Activated CD8-positive, alpha-beta T cell treated with anti-CD3 and anti-CD28 coated beads, Interleukin-2, amount 10 ng/mL, durations not matched to agents 7 days and 5 days (primary cell): ENCODE measurements around the gene DNAI4. TPM values are rescaled to one million over a fixed set of nuclear protein-coding genes. Genes with fewer than 3 reads are reported as not detected.
"Not testable (repeated sequence)": the region's sequence is repeated elsewhere in the genome, so short reads cannot be mapped to it uniquely, and the experiment has no call there.

Source experiments
- ATAC-seq: fragments of 150-1000 bp; cut with Tn5 transposase; one replicate; pipeline ENCODE4 v1.10.0; 2021; ENCODE audit warnings: moderate library complexity
- CTCF ChIA-PET: fragments of 350-600 bp; sonication (Branson Sonifier 250); formaldehyde crosslinking; loops from one replicate; lab custom pipeline; 2021; ENCODE audit warnings: antibody characterized with exemption; lab: Charles Lee
- POLR2A ChIA-PET: fragments of 350-600 bp; sonication (Branson Sonifier 250); formaldehyde crosslinking; loops from one replicate; lab custom pipeline; 2021; ENCODE audit warnings: antibody characterized with exemption; lab: Charles Lee
- DNase-seq: peaks from one replicate; pipeline ENCODE4 v3.0.0-alpha.2; 2020
- H3K27ac Mint-ChIP-seq: one replicate; pipeline ENCODE4 v1.8.0; 2021; ENCODE audit warnings: mild to moderate bottlenecking, mixed read lengths
- H3K27me3 Mint-ChIP-seq: one replicate; pipeline ENCODE4 v1.8.0; 2021; ENCODE audit warnings: low read depth, mixed read lengths
- H3K36me3 Mint-ChIP-seq: one replicate; pipeline ENCODE4 v1.8.0; 2021; ENCODE audit warnings: low read depth, mixed read lengths
- H3K4me1 Mint-ChIP-seq: one replicate; pipeline ENCODE4 v1.8.0; 2021; ENCODE audit warnings: low read depth, mixed read lengths
- H3K4me3 Mint-ChIP-seq: one replicate; pipeline ENCODE4 v1.8.0; 2021; ENCODE audit warnings: mild to moderate bottlenecking, mixed read lengths
- H3K9me3 Mint-ChIP-seq: one replicate; pipeline ENCODE4 v1.8.0; 2022; ENCODE audit warnings: mixed read lengths; ENCODE audit not compliant: insufficient read depth
- total RNA-seq, 2 experiments: library from RNA; stranded (reverse); gene quantifications; one replicate each; pipeline ENCODE4 v1.2.3, GENCODE V29; 2021

DNAI4 gene
- total RNA-seq, 2 experiments from 2014 or later, result 1.4 to 3.6 TPM

DNA sequence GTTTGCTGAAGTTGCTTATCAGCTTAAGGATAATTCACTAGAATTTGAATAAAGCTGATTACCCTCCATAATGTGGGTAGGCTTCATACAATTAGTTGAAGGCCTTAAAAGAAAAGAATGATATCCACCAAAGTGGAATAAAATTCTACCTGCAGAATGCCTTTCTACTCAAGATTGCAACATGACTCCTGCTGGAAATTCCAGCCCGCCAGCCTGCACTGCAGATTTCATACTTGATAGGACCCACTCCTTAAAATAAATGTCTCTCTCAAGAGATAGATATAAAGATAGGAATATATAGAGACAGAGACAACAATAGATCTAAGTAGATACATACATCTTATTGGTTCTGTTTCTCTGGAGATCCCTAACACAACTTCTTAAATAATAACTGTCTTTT is 99.9 kb downstream of the DNAI4 start:
- H3K36me3 Mint-ChIP-seq, result no peaks in the 10 kb centered on the region
- ATAC-seq (no peak), DNase-seq (no peak)
- no peak overlapping the region for H3K27ac Mint-ChIP-seq
- no peaks in the 10 kb centered on the region for H3K9me3 Mint-ChIP-seq
- ChIA-PET CTCF (no interaction called here), POLR2A (no interaction called here)
- no peak overlapping the region for H3K4me3 Mint-ChIP-seq
- no peaks in the 10 kb centered on the region for H3K4me1 Mint-ChIP-seq
- no peaks in the 10 kb centered on the region for H3K27me3 Mint-ChIP-seq

DNA sequence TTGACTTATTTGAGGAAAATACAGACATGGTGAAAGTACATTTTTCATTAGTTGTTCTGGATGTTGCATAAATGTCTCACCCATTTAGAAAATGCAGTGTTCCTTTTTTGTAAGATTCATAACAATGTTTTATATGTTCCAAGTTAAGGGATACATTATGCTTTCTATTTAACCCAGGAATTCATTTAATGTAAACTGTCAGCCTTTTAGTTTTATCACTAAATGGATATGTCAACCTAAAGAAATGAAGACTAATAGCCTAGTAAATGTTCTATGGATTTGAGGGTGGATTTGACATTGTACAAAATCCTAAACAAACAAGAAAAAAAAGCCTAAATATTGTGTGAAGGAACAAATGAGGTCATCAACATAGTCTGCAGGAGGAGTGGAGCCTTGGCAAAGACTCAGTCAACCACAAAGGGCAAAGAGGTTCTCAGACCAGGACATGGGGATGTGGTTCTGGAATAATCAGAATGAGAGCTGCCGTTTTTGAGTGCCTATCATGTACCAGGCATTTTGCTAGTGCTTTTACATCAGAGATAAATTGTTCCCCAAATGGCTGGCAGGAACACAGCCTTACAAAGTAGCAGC is 114.8 kb downstream of the DNAI4 start:
- H3K27ac Mint-ChIP-seq, result no peak overlapping the region
- POLR2A ChIA-PET, result no interaction called here
- H3K36me3 Mint-ChIP-seq, result no peaks in the 10 kb centered on the region
- ATAC-seq, result no peak
- H3K27me3 Mint-ChIP-seq, result no peaks in the 10 kb centered on the region
- H3K9me3 Mint-ChIP-seq, result no peaks in the 10 kb centered on the region
- no peaks in the 10 kb centered on the region for H3K4me1 Mint-ChIP-seq
- no peak overlapping the region for H3K4me3 Mint-ChIP-seq
- CTCF ChIA-PET, result no interaction called here
- DNase-seq, result no peak

DNA sequence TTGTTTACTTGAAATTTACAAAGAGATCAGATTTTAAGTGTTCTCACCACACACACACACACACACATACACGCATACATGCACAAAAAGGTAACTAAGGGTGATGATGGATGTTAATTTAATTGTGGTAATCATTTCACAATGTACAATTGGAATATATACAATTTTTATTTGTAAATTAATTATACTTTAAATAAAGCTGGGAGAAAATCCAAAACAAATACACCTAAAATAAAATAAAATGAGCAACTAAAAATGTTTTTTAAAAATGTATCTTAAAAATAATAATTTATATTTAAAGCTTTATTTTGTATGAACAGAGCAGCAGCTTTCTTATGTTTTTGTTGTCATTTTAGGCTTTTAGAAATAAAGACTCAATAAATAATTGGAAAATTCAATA is 115.4 kb downstream of the DNAI4 start:
- Mint-ChIP-seq H3K9me3 (no peaks in the 10 kb centered on the region), H3K27me3 (no peaks in the 10 kb centered on the region), H3K27ac (no peak overlapping the region), H3K4me3 (no peak overlapping the region), H3K36me3 (no peaks in the 10 kb centered on the region), H3K4me1 (no peaks in the 10 kb centered on the region)
- CTCF ChIA-PET, result no interaction called here
- no peak for DNase-seq
- POLR2A ChIA-PET, result no interaction called here
- no peak for ATAC-seq

DNA sequence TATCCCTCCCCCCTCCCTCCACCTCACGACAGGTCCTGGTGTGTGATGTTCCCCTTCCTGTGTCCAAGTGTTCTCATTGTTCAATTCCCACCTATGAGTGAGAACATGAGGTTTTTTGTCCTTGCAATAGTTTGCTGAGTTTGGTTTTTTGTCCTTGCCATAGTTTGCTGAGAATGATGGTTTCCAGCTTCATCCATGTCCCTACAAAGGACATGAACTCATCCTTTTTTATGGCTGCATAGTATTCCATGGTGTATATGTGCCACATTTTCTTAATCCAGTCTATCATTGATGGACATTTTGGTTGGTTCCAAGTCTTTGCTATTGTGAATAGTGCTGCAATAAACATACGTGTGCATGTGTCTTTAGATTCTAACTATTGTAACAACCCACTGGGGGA is 128.8 kb downstream of the DNAI4 start:
- ATAC-seq, H3K36me3 Mint-ChIP-seq, H3K4me1 Mint-ChIP-seq, H3K9me3 Mint-ChIP-seq, H3K27ac Mint-ChIP-seq, POLR2A ChIA-PET, H3K4me3 Mint-ChIP-seq, CTCF ChIA-PET, DNase-seq, H3K27me3 Mint-ChIP-seq: not testable (repeated sequence)

DNA sequence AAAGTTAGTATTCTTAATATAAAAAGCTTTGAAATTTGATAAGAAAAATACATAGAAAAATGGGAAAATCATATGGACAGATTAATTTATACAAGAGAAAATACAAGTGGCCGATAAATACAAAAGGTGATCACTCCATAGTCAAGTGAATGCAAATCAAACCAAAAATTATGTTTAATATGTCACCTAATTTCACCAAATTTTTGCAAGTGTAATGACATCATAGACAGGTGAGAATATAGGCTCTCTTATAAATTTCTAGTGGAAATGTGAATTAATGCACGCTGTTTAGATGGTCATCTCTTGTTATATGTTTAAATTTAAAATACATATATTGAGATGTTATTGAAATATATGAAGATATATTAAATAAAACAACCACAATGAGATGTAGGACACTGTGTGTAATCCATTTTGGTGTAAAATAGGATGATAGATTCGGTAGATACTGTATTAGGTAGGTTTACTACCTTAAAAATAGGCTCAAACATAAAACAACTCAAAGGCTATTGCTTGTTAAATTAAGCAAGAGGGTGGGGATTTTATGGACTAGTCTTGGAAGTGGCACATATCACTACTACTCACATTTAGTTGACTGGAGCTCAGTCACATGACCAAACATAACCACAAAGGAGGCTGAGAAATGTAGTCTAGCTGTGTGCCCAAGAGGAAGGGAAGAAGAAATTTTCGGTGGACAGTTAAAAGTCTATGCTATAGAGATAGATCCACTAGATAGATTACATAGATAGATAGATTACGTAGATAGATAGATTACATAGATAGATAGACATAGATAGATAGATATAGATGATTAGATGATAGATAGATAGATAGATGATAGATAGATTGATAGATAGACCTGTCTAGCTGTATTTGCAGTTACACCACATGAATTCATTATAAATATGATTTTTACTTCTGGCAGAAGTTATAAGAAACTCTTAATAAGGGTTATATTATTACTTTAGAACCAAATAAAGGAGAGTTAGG is 132.7 kb downstream of the DNAI4 start:
- ChIA-PET POLR2A (no interaction called here), CTCF (no interaction called here)
- H3K4me1 Mint-ChIP-seq, result peaks cover 9% of the 10 kb centered on the region
- H3K4me3 Mint-ChIP-seq, result no peak overlapping the region
- H3K9me3 Mint-ChIP-seq, result no peaks in the 10 kb centered on the region
- no peaks in the 10 kb centered on the region for H3K36me3 Mint-ChIP-seq
- no peak for DNase-seq
- no peak for ATAC-seq
- H3K27me3 Mint-ChIP-seq, result peaks cover 2% of the 10 kb centered on the region
- no peak overlapping the region for H3K27ac Mint-ChIP-seq

DNA sequence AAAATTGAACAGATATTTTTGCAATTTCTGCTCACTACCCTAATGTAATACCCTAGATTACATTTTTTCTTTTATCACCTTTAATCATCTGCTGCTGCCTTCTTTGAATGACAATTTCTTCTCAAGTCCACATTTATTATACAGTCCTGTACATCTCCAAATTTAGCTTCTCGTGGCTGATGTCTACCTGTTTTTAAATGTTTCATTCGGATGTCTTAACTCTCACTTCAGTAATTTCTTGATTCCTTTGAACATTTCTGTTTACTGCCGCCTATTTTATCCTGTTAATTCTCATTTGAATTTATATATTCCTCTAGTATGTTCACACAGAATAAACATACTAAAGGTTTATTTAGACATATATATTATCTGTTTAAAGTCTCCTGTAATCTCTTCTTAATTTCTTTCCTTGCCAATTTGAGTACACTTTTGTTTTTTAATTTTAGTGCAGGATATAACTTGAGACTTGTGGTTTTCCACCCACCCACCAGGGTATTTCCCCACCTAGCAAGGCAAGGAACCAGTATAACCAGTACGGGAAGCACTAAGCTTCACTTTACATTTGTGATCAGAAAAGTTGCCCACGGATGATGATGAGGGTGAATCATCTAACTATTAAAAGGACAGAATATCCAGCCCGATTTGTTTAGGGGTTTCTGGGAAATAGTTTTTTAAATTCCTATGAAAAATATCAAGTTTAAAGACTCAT is 136.3 kb downstream of the DNAI4 start:
- ATAC-seq, result peak; percentile 76
- Mint-ChIP-seq H3K4me1 (peaks cover 9% of the 10 kb centered on the region), H3K4me3 (no peak overlapping the region), H3K9me3 (no peaks in the 10 kb centered on the region), H3K27me3 (peaks cover 2% of the 10 kb centered on the region), H3K27ac (no peak overlapping the region), H3K36me3 (no peaks in the 10 kb centered on the region)
- ChIA-PET POLR2A (interaction anchor here (1.6 kb wide), 1 partner anchor 49 kb away, joined by 7 read pairs; no protein-coding TSS in a partner anchor), CTCF (interaction anchor here (1.1 kb wide), 1 partner anchor 713 kb away, joined by 3 read pairs; no protein-coding TSS in a partner anchor)
- DNase-seq, result no peak

DNA sequence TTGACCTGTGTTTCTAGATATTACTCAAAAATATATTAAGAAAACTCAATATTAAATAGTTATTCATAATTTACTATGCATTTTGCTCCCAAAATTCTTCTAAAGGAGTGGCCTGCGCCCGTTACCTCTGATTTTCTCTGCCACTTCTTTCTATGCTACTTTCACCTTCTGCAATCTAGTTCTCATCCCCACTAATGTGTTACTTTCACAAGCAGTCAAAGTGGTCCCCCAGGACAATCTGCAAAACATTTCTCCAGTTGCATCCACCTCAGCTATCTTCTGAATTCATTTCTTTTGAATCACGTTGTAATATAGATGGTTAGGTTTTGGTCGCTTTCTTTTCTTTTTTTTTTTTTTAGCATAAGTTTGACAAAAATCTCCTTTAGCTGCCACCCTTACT is 137.0 kb downstream of the DNAI4 start:
- ATAC-seq (no peak), DNase-seq (no peak)
- CTCF ChIA-PET, result interaction anchor here (1.1 to 1.2 kb wide), 2 partner anchors 61 to 713 kb away, joined by 3 read pairs; no protein-coding TSS in a partner anchor
- Mint-ChIP-seq H3K27ac (no peak overlapping the region), H3K4me3 (no peak overlapping the region), H3K9me3 (no peaks in the 10 kb centered on the region), H3K27me3 (peaks cover 2% of the 10 kb centered on the region), H3K36me3 (no peaks in the 10 kb centered on the region), H3K4me1 (peaks cover 9% of the 10 kb centered on the region)
- POLR2A ChIA-PET, result no interaction called here

DNA sequence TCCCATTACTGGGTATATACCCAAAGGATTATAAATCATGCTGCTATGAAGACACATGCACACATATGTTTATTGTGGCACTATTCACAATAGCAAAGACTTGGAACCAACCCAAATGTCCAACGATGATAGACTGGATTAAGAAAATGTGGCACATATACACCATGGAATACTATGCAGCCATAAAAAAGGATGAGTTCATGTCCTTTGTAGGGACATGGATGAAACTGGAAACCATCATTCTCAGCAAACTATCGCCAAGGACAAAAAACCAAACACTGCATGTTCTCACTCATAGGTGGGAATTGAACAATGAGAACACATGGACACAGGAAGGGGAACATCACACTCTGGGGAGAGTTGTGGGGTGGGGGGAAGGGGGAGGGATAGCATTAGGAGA is 138.9 kb downstream of the DNAI4 start:
- H3K9me3 Mint-ChIP-seq, H3K27ac Mint-ChIP-seq, ATAC-seq, DNase-seq, POLR2A ChIA-PET, H3K4me1 Mint-ChIP-seq, H3K4me3 Mint-ChIP-seq, H3K27me3 Mint-ChIP-seq, H3K36me3 Mint-ChIP-seq, CTCF ChIA-PET: not testable (repeated sequence)

DNA sequence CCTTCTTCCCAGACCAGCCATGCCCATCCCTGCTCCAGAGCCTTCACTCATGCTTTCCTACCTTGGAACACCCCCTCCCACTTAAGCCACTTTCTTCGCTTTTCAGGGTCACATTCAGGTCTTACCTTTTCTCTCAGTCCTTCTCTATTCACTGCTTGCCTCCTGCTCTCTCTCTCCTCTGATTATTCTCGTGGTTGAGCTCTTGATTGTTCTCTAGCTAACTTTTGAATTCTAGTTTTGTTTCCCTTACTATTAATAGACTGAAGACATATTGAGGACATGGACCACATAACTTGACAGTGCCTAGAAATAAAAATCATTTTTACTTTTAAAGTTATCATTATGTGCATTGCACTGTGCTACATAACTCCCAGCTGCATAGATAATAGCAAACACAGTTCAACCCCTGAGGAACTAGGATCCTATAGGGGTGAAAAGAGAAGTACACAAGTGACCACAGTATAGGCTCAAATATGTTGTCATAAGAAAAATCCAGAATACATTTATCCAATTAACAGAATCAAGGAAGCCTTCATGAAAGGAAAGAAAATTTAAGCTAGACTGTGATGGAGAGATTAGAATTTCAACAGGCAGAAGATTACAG is 145.1 kb downstream of the DNAI4 start:
- no peak for ATAC-seq
- no peaks in the 10 kb centered on the region for H3K4me1 Mint-ChIP-seq
- H3K27me3 Mint-ChIP-seq, result no peaks in the 10 kb centered on the region
- POLR2A ChIA-PET, result no interaction called here
- no peak overlapping the region for H3K4me3 Mint-ChIP-seq
- DNase-seq, result no peak
- no peaks in the 10 kb centered on the region for H3K9me3 Mint-ChIP-seq
- H3K36me3 Mint-ChIP-seq, result no peaks in the 10 kb centered on the region
- CTCF ChIA-PET, result interaction anchor here (0.7 kb wide), 1 partner anchor 419 kb away, joined by 3 read pairs; no protein-coding TSS in a partner anchor
- H3K27ac Mint-ChIP-seq, result no peak overlapping the region

DNA sequence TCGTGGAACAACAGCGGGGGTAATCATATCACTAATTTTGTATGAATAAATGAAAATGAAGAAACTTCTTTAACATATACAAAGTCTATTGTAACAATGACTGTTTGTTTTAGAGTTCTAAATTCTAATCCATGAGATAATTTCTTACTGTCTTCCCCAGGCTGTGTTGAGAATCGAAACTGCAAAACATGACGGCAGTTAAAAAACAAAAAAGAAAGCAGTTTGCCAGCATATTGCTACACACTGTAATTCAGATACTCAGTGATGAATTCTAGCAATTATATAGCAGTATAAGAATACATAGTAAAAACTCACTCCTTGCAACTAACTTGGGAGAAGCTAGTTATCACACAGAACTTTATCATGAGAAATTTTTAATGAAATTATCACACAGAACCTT is 145.7 kb downstream of the DNAI4 start:
- POLR2A ChIA-PET, result no interaction called here
- DNase-seq (no peak), ATAC-seq (no peak)
- H3K27ac Mint-ChIP-seq, result no peak overlapping the region
- H3K4me1 Mint-ChIP-seq, result no peaks in the 10 kb centered on the region
- H3K27me3 Mint-ChIP-seq, result no peaks in the 10 kb centered on the region
- CTCF ChIA-PET, result no interaction called here
- H3K4me3 Mint-ChIP-seq, result no peak overlapping the region
- H3K9me3 Mint-ChIP-seq, result no peaks in the 10 kb centered on the region
- no peaks in the 10 kb centered on the region for H3K36me3 Mint-ChIP-seq

DNA sequence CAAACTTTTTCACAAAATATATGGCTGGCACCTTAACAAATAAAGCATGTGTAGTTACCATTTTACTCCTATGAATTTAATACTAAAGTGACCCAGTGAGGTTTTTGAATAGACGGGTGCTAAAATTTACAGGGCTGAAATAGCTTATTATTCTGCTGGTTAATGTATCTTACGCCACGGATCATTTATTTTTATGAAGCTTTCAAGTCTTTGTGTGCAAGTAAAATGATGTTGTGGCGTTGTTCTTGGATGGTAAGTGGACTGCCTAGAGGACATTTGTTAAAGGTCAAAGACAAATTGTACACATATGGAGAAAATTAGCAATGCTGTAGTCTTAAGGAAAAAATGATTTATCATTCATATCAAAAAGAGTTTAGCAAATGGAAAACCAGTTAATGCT is 146.4 kb downstream of the DNAI4 start:
- Mint-ChIP-seq H3K4me3 (no peak overlapping the region), H3K36me3 (no peaks in the 10 kb centered on the region), H3K27me3 (no peaks in the 10 kb centered on the region), H3K4me1 (no peaks in the 10 kb centered on the region), H3K9me3 (no peaks in the 10 kb centered on the region), H3K27ac (no peak overlapping the region)
- CTCF ChIA-PET, result no interaction called here
- ATAC-seq (no peak), DNase-seq (no peak)
- POLR2A ChIA-PET, result no interaction called here
